Stimulated activated CD8-positive, alpha-beta memory T cell treated with anti-CD3 and anti-CD28 coated beads, Interleukin-4, amount 100 ng/mL, for 24 hours (primary cell): ENCODE measurements around the gene IGF2R.

Experiments
- DNase-seq: peaks from one replicate; pipeline ENCODE4 v3.0.0-alpha.2; 2020; ENCODE audit warnings: low read depth

IGF2R gene

GRCh38 chr6:160049346-160049745 lies 80.5 kb downstream of the IGF2R start:
- no peak for DNase-seq

GRCh38 chr6:160050022-160050421 lies 81.1 kb downstream of the IGF2R start:
- no peak for DNase-seq

- DNase-seq: no peak
Measured at GRCh38 chr6:160051390-160051789, 82.5 kb downstream of the IGF2R start.

GRCh38 chr6:160054271-160054670 lies 85.4 kb downstream of the IGF2R start:
- DNase-seq: no peak

GRCh38 chr6:160054913-160055312 lies 86.0 kb downstream of the IGF2R start:
- no peak for DNase-seq

GRCh38 chr6:160055378-160055777 lies 86.5 kb downstream of the IGF2R start:
- DNase-seq: no peak

- no peak for DNase-seq
Measured at GRCh38 chr6:160055813-160056212, 86.9 kb downstream of the IGF2R start.

- DNase-seq: no peak
Measured at GRCh38 chr6:160057080-160057479, 88.2 kb downstream of the IGF2R start.

- DNase-seq: no peak
Measured at GRCh38 chr6:160058603-160059215, 89.8 kb downstream of the IGF2R start.

- no peak for DNase-seq
Measured at GRCh38 chr6:160060221-160060620, 91.3 kb downstream of the IGF2R start.

GRCh38 chr6:160060920-160061447 lies 92.1 kb downstream of the IGF2R start:
- no peak for DNase-seq

- DNase-seq: no peak
Measured at GRCh38 chr6:160063771-160064413, 95.0 kb downstream of the IGF2R start.

GRCh38 chr6:160065200-160065599 lies 96.3 kb downstream of the IGF2R start:
- DNase-seq: no peak

GRCh38 chr6:160067564-160067963 lies 98.7 kb downstream of the IGF2R start:
- no peak for DNase-seq

- no peak for DNase-seq
Measured at GRCh38 chr6:160068346-160068745, 99.5 kb downstream of the IGF2R start.

- DNase-seq: no peak
Measured at GRCh38 chr6:160069050-160069454, 100.2 kb downstream of the IGF2R start.

- DNase-seq: no peak
Measured at GRCh38 chr6:160069459-160069858, 100.6 kb downstream of the IGF2R start.

- no peak for DNase-seq
Measured at GRCh38 chr6:160070427-160070826, 101.5 kb downstream of the IGF2R start.

- no peak for DNase-seq
Measured at GRCh38 chr6:160070831-160071230, 101.9 kb downstream of the IGF2R start.

- DNase-seq: no peak
Measured at GRCh38 chr6:160071805-160072690, 103.2 kb downstream of the IGF2R start.

- no peak for DNase-seq
Measured at GRCh38 chr6:160073272-160073671, 104.4 kb downstream of the IGF2R start.

- DNase-seq: no peak
Measured at GRCh38 chr6:160076009-160076408, 107.1 kb downstream of the IGF2R start.

GRCh38 chr6:160077024-160077423 lies 108.1 kb downstream of the IGF2R start:
- DNase-seq: no peak
